Liver (tissue), 9 donors: ENCODE results near the gene PLPP4. TPM values are rescaled to one million over a fixed set of nuclear protein-coding genes. Genes with fewer than 3 reads are reported as not detected.

ENCODE experiments used
- DNase-seq: peaks from one replicate; pipeline ENCODE4 v3.0.0-alpha.2; 2017; ENCODE audit warnings: low spot score
- H3K27ac ChIP-seq, 2 donors: one replicate each; pipeline ENCODE4 v1.7.0; 2013; ENCODE audit warnings: inconsistent platforms in 2 of 2, low read length in 2 of 2, control low read depth in 1 of 2, low read depth in 1 of 2, mild to moderate bottlenecking in 1 of 2
- H3K27me3 ChIP-seq, 4 donors: one replicate each; pipeline versions ENCODE4 v1.6.1 to v1.7.0; 2013; ENCODE audit warnings: low read length in 3 of 4, inconsistent platforms in 1 of 4, mild to moderate bottlenecking in 1 of 4, moderate library complexity in 1 of 4; ENCODE audit not compliant: control insufficient read depth in 4 of 4, insufficient read depth in 4 of 4
- H3K36me3 ChIP-seq, 4 donors: one replicate each; pipeline versions ENCODE4 v1.6.1 to v1.7.0; 2013; ENCODE audit warnings: low read length in 3 of 4, mild to moderate bottlenecking in 3 of 4, low read depth in 1 of 4, moderate library complexity in 1 of 4; ENCODE audit not compliant: control insufficient read depth in 4 of 4, insufficient read depth in 3 of 4
- H3K4me1 ChIP-seq, 4 donors: one replicate each; pipeline versions ENCODE4 v1.6.1 to v1.7.0; 2013; ENCODE audit warnings: low read length in 3 of 4, mild to moderate bottlenecking in 3 of 4, moderate library complexity in 1 of 4; ENCODE audit not compliant: control insufficient read depth in 4 of 4, insufficient read depth in 4 of 4
- H3K4me3 ChIP-seq, 3 donors: one replicate each; pipeline versions ENCODE4 v1.6.1 to v1.7.0; 2013; ENCODE audit warnings: low read length in 3 of 3, control low read depth in 1 of 3, low read depth in 1 of 3, mild to moderate bottlenecking in 1 of 3
- H3K9ac ChIP-seq, 2 donors: one replicate each; pipeline ENCODE4 v1.7.0; 2013; ENCODE audit warnings: low read length in 2 of 2, mild to moderate bottlenecking in 2 of 2, moderate library complexity in 2 of 2, control low read depth in 1 of 2, low read depth in 1 of 2
- H3K9me3 ChIP-seq, 4 donors: one replicate each; pipeline versions ENCODE4 v1.6.1 to v1.7.0; 2013; ENCODE audit warnings: low read length in 3 of 4; ENCODE audit not compliant: control insufficient read depth in 4 of 4
- EGR1 ChIP-seq, 2 donors: IDR thresholded peaks; 2 replicates each; pipeline ENCODE4 v1.6.1; 2016 to 2018; ENCODE audit warnings: antibody characterized with exemption in 2 of 2, low read depth in 2 of 2
- FOXA1 ChIP-seq: IDR thresholded peaks from 2 replicates; pipeline ENCODE4 v1.6.1; 2016; ENCODE audit warnings: antibody characterized with exemption
- FOXA2 ChIP-seq: IDR thresholded peaks from 2 replicates; pipeline ENCODE4 v1.6.1; 2016; ENCODE audit warnings: antibody characterized with exemption
- GABPA ChIP-seq, 2 donors: IDR thresholded peaks in 1 of 2; conservative IDR thresholded peaks in 1 of 2; 2 replicates each; pipeline ENCODE4 v1.6.1; 2016; ENCODE audit warnings: antibody characterized with exemption in 2 of 2, mild to moderate bottlenecking in 1 of 2, moderate library complexity in 1 of 2
- HNF4A ChIP-seq, 2 donors: conservative IDR thresholded peaks; 2 replicates each; pipeline ENCODE4 v1.6.1; 2016; ENCODE audit warnings: antibody characterized with exemption in 2 of 2, mild to moderate bottlenecking in 2 of 2
- HNF4G ChIP-seq: IDR thresholded peaks from 2 replicates; pipeline ENCODE4 v1.6.1; 2016; ENCODE audit warnings: antibody characterized with exemption
- JUND ChIP-seq, 2 donors: IDR thresholded peaks; 2 replicates each; pipeline ENCODE4 v1.6.1; 2016; ENCODE audit warnings: antibody characterized with exemption in 2 of 2
- NR2F2 ChIP-seq: IDR thresholded peaks from 2 replicates; pipeline ENCODE4 v1.6.1; 2016; ENCODE audit warnings: antibody characterized with exemption
- RAD21 ChIP-seq, 2 donors: IDR thresholded peaks; 2 replicates each; pipeline ENCODE4 v1.6.1; 2016; ENCODE audit warnings: antibody characterized with exemption in 2 of 2, mild to moderate bottlenecking in 2 of 2
- RXRA ChIP-seq, 2 donors: IDR thresholded peaks; 2 replicates each; pipeline ENCODE4 v1.6.1; 2017 to 2018; ENCODE audit warnings: antibody characterized with exemption in 2 of 2, mild to moderate bottlenecking in 1 of 2
- SP1 ChIP-seq: IDR thresholded peaks from 2 replicates; pipeline ENCODE4 v1.6.1; 2018; ENCODE audit warnings: antibody characterized with exemption, mild to moderate bottlenecking
- TAF1 ChIP-seq: conservative IDR thresholded peaks from 2 replicates; pipeline ENCODE4 v1.6.1; 2016; ENCODE audit warnings: antibody characterized with exemption, mild to moderate bottlenecking
- YY1 ChIP-seq: IDR thresholded peaks from 2 replicates; pipeline ENCODE4 v1.6.1; 2016; ENCODE audit warnings: antibody characterized with exemption, mild to moderate bottlenecking
- WGBS: extraction: QIAGEN DNeasy Blood & Tissue Kit; methylation state at CpG from one replicate; pipeline ENCODE4 v1.1.7; 2013; 5-methylcytosine and 5-hydroxymethylcytosine counted together
- polyA plus RNA-seq, 2 donors: library from polyadenylated mRNA; stranded (reverse) in 1 of 2; unstranded in 1 of 2; fragments of 200-250 nt in 1 of 2; fragments of >200 nt in 1 of 2; fragmentation: Nextera tagmentation in 1 of 2; extraction: Ambion mirVana in 1 of 2; gene quantifications; one replicate each; pipeline versions ENCODE4 v1.2.1 to v1.2.3, GENCODE V29; 2013 to 2015
- total RNA-seq, 2 donors: library from RNA; depleted of rRNA; stranded (reverse); fragments of >200 nt; gene quantifications; one replicate each; pipeline ENCODE4 v1.2.3, GENCODE V29; 2014
- TF ChIP-seq, protein P1 (sequence below): IDR thresholded peaks from 2 replicates; pipeline ENCODE4 v1.6.1; 2016; ENCODE audit warnings: antibody characterized with exemption
- TF ChIP-seq, protein P2 (sequence below): fragments of 150-350 bp; IDR thresholded peaks from 2 replicates; pipeline ENCODE4 v1.5.1; 2017; ENCODE audit warnings: improper control_type of control experiment, low read depth, low read length; ENCODE audit not compliant: missing input control
- TF ChIP-seq, protein P3 (sequence below): IDR thresholded peaks from 2 replicates; pipeline ENCODE4 v1.6.1; 2016; ENCODE audit warnings: antibody characterized with exemption, mild to moderate bottlenecking
- TF ChIP-seq, protein P4 (sequence below): IDR thresholded peaks from 2 replicates; pipeline ENCODE4 v1.6.1; 2016; ENCODE audit warnings: antibody characterized with exemption
- TF ChIP-seq, protein P5 (sequence below): IDR thresholded peaks from 2 replicates; pipeline ENCODE4 v1.6.1; 2016; ENCODE audit warnings: antibody characterized with exemption
- donor health status: healthy.
- donor health status: healthy.
- donor health status: healthy.
- donor health status: healthy.
- donor health status: healthy.

The PLPP4 gene
- total and polyA plus RNA-seq, 4 donors, result 0.14 to 2.8 (median 0.93) TPM

DNA sequence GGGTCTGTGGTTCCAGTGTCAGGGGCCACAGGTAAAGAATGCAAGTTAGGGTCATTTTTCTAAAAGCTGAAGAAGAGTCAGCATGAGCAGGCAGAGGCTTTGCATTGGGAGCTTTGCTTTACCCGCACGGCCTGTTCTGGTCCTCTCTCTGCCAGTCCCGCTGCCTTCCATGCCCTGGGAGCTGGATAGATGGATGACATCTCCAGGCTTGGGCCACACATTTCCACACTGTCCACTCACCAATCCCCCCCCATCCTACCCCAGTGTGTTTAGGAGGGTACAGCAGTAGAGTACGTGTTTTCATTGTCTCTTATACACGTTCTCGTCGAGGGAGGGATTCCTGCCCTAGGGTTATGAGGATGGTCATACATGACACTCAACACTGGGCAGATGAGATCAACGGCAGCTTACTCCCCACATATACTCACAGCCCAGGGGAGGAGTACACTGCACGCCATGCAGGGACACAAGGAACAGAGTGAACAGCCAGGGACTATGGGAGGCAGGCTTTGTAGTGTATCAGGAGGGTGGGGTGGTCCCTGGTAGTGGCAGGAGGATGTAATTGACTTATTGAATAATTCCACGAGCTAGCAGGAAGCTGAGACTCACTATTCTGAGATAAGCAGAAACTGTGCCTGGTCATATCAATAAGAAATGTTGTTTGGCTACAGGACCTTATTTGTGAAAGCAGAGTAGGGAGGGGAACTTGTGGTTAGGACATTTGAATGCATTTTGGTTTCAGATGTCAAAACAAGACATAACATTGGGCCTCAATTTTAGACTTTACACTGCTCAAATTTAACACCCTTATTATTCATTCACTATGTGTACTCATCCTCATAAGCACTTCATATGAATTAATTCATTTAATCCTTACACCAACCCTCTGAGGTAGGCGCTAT lies 36.6 kb downstream of the PLPP4 start:
- H3K9me3 ChIP-seq, result no peaks in the 10 kb centered on the region
- no peak overlapping the region for H3K9ac ChIP-seq
- no peak for DNase-seq
- H3K4me3 ChIP-seq, result no peak overlapping the region
- no peak overlapping the region for H3K27ac ChIP-seq
- WGBS, result 83% methylated on average over 11 of the region's 11 CpGs
- no peaks in the 10 kb centered on the region for H3K4me1 ChIP-seq
- no peak for TF ChIP-seq FOXA2
- TF ChIP-seq EGR1 (IDR thresholded peaks at IDR 0.05; ENCODE audit: low read depth in 2 of 2), result no peak
- no peak for TF ChIP-seq JUND (IDR thresholded peaks at IDR 0.05)
- no peak for TF ChIP-seq HNF4A (conservative IDR thresholded peaks at IDR 0.05)
- TF ChIP-seq, protein P1, sequence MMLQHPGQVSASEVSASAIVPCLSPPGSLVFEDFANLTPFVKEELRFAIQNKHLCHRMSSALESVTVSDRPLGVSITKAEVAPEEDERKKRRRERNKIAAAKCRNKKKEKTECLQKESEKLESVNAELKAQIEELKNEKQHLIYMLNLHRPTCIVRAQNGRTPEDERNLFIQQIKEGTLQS, result no peak
- TF ChIP-seq, protein P2, sequence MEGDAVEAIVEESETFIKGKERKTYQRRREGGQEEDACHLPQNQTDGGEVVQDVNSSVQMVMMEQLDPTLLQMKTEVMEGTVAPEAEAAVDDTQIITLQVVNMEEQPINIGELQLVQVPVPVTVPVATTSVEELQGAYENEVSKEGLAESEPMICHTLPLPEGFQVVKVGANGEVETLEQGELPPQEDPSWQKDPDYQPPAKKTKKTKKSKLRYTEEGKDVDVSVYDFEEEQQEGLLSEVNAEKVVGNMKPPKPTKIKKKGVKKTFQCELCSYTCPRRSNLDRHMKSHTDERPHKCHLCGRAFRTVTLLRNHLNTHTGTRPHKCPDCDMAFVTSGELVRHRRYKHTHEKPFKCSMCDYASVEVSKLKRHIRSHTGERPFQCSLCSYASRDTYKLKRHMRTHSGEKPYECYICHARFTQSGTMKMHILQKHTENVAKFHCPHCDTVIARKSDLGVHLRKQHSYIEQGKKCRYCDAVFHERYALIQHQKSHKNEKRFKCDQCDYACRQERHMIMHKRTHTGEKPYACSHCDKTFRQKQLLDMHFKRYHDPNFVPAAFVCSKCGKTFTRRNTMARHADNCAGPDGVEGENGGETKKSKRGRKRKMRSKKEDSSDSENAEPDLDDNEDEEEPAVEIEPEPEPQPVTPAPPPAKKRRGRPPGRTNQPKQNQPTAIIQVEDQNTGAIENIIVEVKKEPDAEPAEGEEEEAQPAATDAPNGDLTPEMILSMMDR, result no peak
- TF ChIP-seq GABPA (IDR thresholded peaks at IDR 0.05 in 1 of 2, conservative IDR thresholded peaks at IDR 0.05 in 1 of 2), result no peak
- TF ChIP-seq RAD21 (IDR thresholded peaks at IDR 0.05), result no peak
- TF ChIP-seq YY1, result no peak
- no peak for TF ChIP-seq RXRA (IDR thresholded peaks at IDR 0.05)
- H3K36me3 ChIP-seq, result no peaks in the 10 kb centered on the region
- H3K27me3 ChIP-seq, result peaks cover 0 to 6% (median 1%) of the 10 kb centered on the region in 4 donors

DNA sequence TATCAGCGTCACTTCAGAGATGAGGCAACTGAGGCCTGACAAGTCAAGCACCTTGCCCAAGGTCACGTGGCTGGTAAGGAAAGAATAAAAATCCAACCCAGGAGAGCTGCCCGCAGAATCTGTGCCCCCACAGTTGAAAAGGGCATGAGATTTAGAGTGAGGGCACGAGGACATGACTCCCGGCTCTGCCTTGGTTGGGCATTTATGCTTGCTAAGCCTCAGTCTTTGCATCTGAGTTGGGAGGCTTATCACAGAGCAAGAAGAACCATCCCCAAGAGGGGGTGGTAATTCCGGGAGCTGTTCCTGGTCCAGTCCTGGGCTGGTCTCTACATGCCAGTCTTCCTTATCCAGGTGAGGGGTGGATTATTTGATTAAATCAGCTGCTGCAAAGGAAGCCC lies 37.3 kb downstream of the PLPP4 start:
- Histone ChIP-seq H3K9me3 (no peaks in the 10 kb centered on the region), H3K4me3 (no peak overlapping the region), H3K27me3 (peaks cover 0 to 6% (median 1%) of the 10 kb centered on the region in 4 donors), H3K27ac (no peak overlapping the region), H3K36me3 (no peaks in the 10 kb centered on the region), H3K4me1 (no peaks in the 10 kb centered on the region), H3K9ac (no peak overlapping the region)
- no peak for TF ChIP-seq SP1
- TF ChIP-seq HNF4A (conservative IDR thresholded peaks at IDR 0.05), result no peak
- TF ChIP-seq, protein P2, result no peak
- TF ChIP-seq, protein P3, sequence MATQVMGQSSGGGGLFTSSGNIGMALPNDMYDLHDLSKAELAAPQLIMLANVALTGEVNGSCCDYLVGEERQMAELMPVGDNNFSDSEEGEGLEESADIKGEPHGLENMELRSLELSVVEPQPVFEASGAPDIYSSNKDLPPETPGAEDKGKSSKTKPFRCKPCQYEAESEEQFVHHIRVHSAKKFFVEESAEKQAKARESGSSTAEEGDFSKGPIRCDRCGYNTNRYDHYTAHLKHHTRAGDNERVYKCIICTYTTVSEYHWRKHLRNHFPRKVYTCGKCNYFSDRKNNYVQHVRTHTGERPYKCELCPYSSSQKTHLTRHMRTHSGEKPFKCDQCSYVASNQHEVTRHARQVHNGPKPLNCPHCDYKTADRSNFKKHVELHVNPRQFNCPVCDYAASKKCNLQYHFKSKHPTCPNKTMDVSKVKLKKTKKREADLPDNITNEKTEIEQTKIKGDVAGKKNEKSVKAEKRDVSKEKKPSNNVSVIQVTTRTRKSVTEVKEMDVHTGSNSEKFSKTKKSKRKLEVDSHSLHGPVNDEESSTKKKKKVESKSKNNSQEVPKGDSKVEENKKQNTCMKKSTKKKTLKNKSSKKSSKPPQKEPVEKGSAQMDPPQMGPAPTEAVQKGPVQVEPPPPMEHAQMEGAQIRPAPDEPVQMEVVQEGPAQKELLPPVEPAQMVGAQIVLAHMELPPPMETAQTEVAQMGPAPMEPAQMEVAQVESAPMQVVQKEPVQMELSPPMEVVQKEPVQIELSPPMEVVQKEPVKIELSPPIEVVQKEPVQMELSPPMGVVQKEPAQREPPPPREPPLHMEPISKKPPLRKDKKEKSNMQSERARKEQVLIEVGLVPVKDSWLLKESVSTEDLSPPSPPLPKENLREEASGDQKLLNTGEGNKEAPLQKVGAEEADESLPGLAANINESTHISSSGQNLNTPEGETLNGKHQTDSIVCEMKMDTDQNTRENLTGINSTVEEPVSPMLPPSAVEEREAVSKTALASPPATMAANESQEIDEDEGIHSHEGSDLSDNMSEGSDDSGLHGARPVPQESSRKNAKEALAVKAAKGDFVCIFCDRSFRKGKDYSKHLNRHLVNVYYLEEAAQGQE, result no peak
- no peak for TF ChIP-seq RXRA (IDR thresholded peaks at IDR 0.05)
- no peak for TF ChIP-seq FOXA1
- TF ChIP-seq RAD21 (IDR thresholded peaks at IDR 0.05), result no peak
- TF ChIP-seq, protein P4, sequence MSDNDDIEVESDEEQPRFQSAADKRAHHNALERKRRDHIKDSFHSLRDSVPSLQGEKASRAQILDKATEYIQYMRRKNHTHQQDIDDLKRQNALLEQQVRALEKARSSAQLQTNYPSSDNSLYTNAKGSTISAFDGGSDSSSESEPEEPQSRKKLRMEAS, result no peak
- TF ChIP-seq EGR1 (IDR thresholded peaks at IDR 0.05; ENCODE audit: low read depth in 2 of 2), result no peak
- TF ChIP-seq NR2F2, result no peak
- TF ChIP-seq, protein P5, sequence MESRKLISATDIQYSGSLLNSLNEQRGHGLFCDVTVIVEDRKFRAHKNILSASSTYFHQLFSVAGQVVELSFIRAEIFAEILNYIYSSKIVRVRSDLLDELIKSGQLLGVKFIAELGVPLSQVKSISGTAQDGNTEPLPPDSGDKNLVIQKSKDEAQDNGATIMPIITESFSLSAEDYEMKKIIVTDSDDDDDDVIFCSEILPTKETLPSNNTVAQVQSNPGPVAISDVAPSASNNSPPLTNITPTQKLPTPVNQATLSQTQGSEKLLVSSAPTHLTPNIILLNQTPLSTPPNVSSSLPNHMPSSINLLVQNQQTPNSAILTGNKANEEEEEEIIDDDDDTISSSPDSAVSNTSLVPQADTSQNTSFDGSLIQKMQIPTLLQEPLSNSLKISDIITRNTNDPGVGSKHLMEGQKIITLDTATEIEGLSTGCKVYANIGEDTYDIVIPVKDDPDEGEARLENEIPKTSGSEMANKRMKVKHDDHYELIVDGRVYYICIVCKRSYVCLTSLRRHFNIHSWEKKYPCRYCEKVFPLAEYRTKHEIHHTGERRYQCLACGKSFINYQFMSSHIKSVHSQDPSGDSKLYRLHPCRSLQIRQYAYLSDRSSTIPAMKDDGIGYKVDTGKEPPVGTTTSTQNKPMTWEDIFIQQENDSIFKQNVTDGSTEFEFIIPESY, result no peak
- no peak for TF ChIP-seq GABPA (IDR thresholded peaks at IDR 0.05 in 1 of 2, conservative IDR thresholded peaks at IDR 0.05 in 1 of 2)
- no peak for TF ChIP-seq TAF1
- TF ChIP-seq YY1, result no peak
- TF ChIP-seq, protein P1, result no peak
- no peak for TF ChIP-seq FOXA2
- TF ChIP-seq HNF4G, result no peak
- TF ChIP-seq JUND (IDR thresholded peaks at IDR 0.05), result no peak
- 87% methylated on average over 6 of the region's 6 CpGs for WGBS
- DNase-seq, result no peak
